HepG2 (cell line): ENCODE data around the gene SHC3. TPM values are rescaled to one million over a fixed set of nuclear protein-coding genes. Genes with fewer than 3 reads are reported as not detected.

ENCODE experiments used
- ATAC-seq: fragments of 200-7000 bp; cut with Tn5 transposase; 3 replicates; pipeline ENCODE4 v1.9.1; 2020; ENCODE audit warnings: mild to moderate bottlenecking, moderate library complexity
- BruUV-seq: library from RNA; stranded (reverse); fragments of 400-500 nt; replicated peaks from 2 replicates; lab custom pipeline; 2021; lab: Mats Ljungman, UMichigan
- CTCF ChIA-PET: fragments of 300-600 bp; formaldehyde crosslinking; extraction: SDS; loops from one replicate; lab custom pipeline; 2021; ENCODE audit warnings: low total read pairs, inconsistent platforms, low intra/inter-chr PET ratio; lab: Yijun Ruan, JAX
- POLR2A ChIA-PET: fragments of 350-600 bp; sonication (Branson Sonifier 250); formaldehyde crosslinking; loops from one replicate; lab custom pipeline; 2020; ENCODE audit warnings: antibody characterized with exemption, inconsistent platforms; lab: Yijun Ruan, JAX
- DNase-seq: peaks from one replicate; pipeline ENCODE4 v3.0.0-alpha.2; 2015; ENCODE audit warnings: low spot score
- FAIRE-seq: peaks from 3 replicates; lab custom pipeline; 2011; peaks lifted over from hg19 to GRCh38; lab: Jason Lieb, UNC
- H2AFZ ChIP-seq: one replicate; pipeline ENCODE4 v1.6.1; 2011; ENCODE audit warnings: low read length, inconsistent platforms
- H3K27ac ChIP-seq: fragments of 300-600 bp; 3 replicates; pipeline ENCODE4 v1.8.0; 2011; ENCODE audit warnings: mixed run types, mild to moderate bottlenecking, mixed read lengths, low read length, inconsistent platforms; ENCODE audit not compliant: insufficient read depth; ENCODE audit errors: extremely low read length
- H3K27me3 ChIP-seq, 2 experiments: fragments of 200-600 bp in 1 of 2; 2 replicates in 1 of 2; 3 replicates in 1 of 2; pipeline versions ENCODE4 v1.6.0 to v1.8.0; 2011; ENCODE audit warnings: low read length in 2 of 2, mild to moderate bottlenecking in 2 of 2, moderate library complexity in 2 of 2, inconsistent platforms in 1 of 2; ENCODE audit not compliant: insufficient read depth in 2 of 2, control insufficient read depth in 1 of 2
- H3K36me3 ChIP-seq, 2 experiments: fragments of 200-600 bp in 1 of 2; replicated peaks in 1 of 2; 2 replicates in 1 of 2; 3 replicates in 1 of 2; pipeline versions ENCODE4 v1.5.1 to v1.8.0; 2011; ENCODE audit warnings: low read length in 2 of 2, inconsistent platforms in 1 of 2; ENCODE audit not compliant: insufficient read depth in 2 of 2, control insufficient read depth in 1 of 2
- H3K4me1 ChIP-seq: 2 replicates; pipeline ENCODE4 v1.5.1; 2012; ENCODE audit warnings: low read length, inconsistent platforms; ENCODE audit not compliant: insufficient read depth
- H3K4me2 ChIP-seq: 2 replicates; pipeline ENCODE4 v1.6.0; 2011; ENCODE audit warnings: low read depth, low read length, inconsistent platforms
- H3K4me3 ChIP-seq, 3 experiments: fragments of 200-600 bp in 1 of 3; sonication (generic), shearing (Covaris generic) in 1 of 3; replicated peaks in 1 of 3; 2 replicates each; pipeline ENCODE4 v1.5.1; 2011 to 2016; ENCODE audit warnings: low read length in 3 of 3, inconsistent platforms in 2 of 3, low read depth in 2 of 3, mild to moderate bottlenecking in 2 of 3, control low read depth in 1 of 3, mixed read lengths in 1 of 3; ENCODE audit not compliant: insufficient read depth in 1 of 3
- H3K79me2 ChIP-seq: one replicate; pipeline ENCODE4 v1.6.1; 2011; ENCODE audit warnings: low read length, inconsistent platforms; ENCODE audit not compliant: insufficient read depth
- H3K9ac ChIP-seq: 2 replicates; pipeline ENCODE4 v1.6.0; 2011; ENCODE audit warnings: mild to moderate bottlenecking, low read depth, low read length, inconsistent platforms; ENCODE audit not compliant: insufficient read depth
- H3K9me3 ChIP-seq: 2 replicates; pipeline ENCODE4 v1.5.1; 2012; ENCODE audit warnings: mild to moderate bottlenecking, low read length
- H4K20me1 ChIP-seq: 2 replicates; pipeline ENCODE4 v1.6.0; 2011; ENCODE audit warnings: inconsistent platforms, mild to moderate bottlenecking, low read length, moderate library complexity; ENCODE audit not compliant: insufficient read depth
- ATF5 ChIP-seq: sonication (generic); formaldehyde crosslinking; IDR thresholded peaks from 2 replicates; pipeline ENCODE4 v1.4.0; 2020; ENCODE audit warnings: mild to moderate bottlenecking, low read depth, missing genetic modification reagents
- ATF7-NPFF ChIP-seq: sonication (generic); formaldehyde crosslinking; IDR thresholded peaks from 2 replicates; pipeline ENCODE4 v1.8.1; 2023; ENCODE audit warnings: mild to moderate bottlenecking, low read depth, missing genetic modification reagents, moderate library complexity
- ETV5 ChIP-seq: IDR thresholded peaks from 2 replicates; pipeline ENCODE4 v1.6.1; 2018; ENCODE audit warnings: missing biosample characterization, missing genetic modification reagents, inconsistent platforms, borderline replicate concordance
- ISX ChIP-seq: sonication (generic); formaldehyde crosslinking; conservative IDR thresholded peaks from 2 replicates; pipeline ENCODE4 v1.5.0; 2020; ENCODE audit warnings: missing genetic modification reagents
- NFRKB ChIP-seq: fragments of 450-650 bp; IDR thresholded peaks from 2 replicates; pipeline ENCODE4 v1.6.1; 2017
- NR2C2 ChIP-seq: sonication (generic); formaldehyde crosslinking; IDR thresholded peaks from 2 replicates; pipeline ENCODE4 v1.4.0; 2020; ENCODE audit warnings: missing genetic modification reagents, mild to moderate bottlenecking, moderate library complexity, borderline replicate concordance
- ZNF580 ChIP-seq: IDR thresholded peaks from 2 replicates; pipeline ENCODE4 v1.6.1; 2016; ENCODE audit warnings: low read depth, borderline replicate concordance
- ZNF816 ChIP-seq: sonication (generic); formaldehyde crosslinking; IDR thresholded peaks from 2 replicates; pipeline ENCODE4 v1.8.0; 2022; ENCODE audit warnings: missing genetic modification reagents, mild to moderate bottlenecking, borderline replicate concordance
- ZSCAN12 ChIP-seq: sonication (generic); formaldehyde crosslinking; IDR thresholded peaks from 2 replicates; pipeline ENCODE4 v1.9.0; 2021; ENCODE audit warnings: mild to moderate bottlenecking, missing genetic modification reagents
- WGBS: methylation state at CpG from one replicate; pipeline ENCODE4 v1.1.6; 2017; ENCODE audit warnings: low lambda C conversion rate; 5-methylcytosine and 5-hydroxymethylcytosine counted together
- in situ Hi-C: cut with HindIII; loops from 2 replicates; pipeline ENCODE4 v1.10.0; 2017; ENCODE audit warnings: low pct_unique_long_range_greater_than_20kb; ENCODE audit not compliant: extremely low pct_ligation_motif_present
- intact Hi-C: fragments of 100-400 bp; cut with micrococcal nuclease; formaldehyde crosslinking; loops from one replicate; pipeline ENCODE4 v1.10.0; 2022; ENCODE audit not compliant: unreplicated experiment
- polyA plus RNA-seq, 8 experiments: library from polyadenylated mRNA; depleted of rRNA in 3 of 8; stranded (reverse) in 7 of 8; unstranded in 1 of 8; fragments of >200 nt; fragmentation: Illumina TruSeq in 4 of 8; extraction: Trizol in 4 of 8; gene quantifications; 2 replicates each; pipeline versions ENCODE4 v1.2.1 to v1.2.3, GENCODE V29; 2011 to 2016; ENCODE audit warnings: low read depth in 4 of 8, missing spikeins in 1 of 8, mixed read lengths in 1 of 8; ENCODE audit not compliant: insufficient read depth in 1 of 8
- total RNA-seq, 5 experiments: library from RNA; depleted of rRNA; stranded (reverse); fragments of >200 nt; fragmentation: Illumina TruSeq; extraction: Trizol; gene quantifications; 2 replicates each; pipeline ENCODE4 v1.2.3, GENCODE V29; 2016; ENCODE audit warnings: low read depth in 1 of 5

Gene SHC3
- total and polyA plus RNA-seq, 2 of the 13 experiments (the other 11 are each of a cell fraction or from before 2014, with no cell fraction given): 0.09 to 0.89 TPM

GRCh38 chr9:88975966-88976889 lies 202.4 kb downstream of the SHC3 start:
- Histone ChIP-seq H3K27me3 (peaks cover 0 to 14% of the 10 kb centered on the region in 2 experiments; a peak in 2 of 5 replicates), H3K9me3 (no peaks in the 10 kb centered on the region), H2AFZ (no peak overlapping the region), H3K4me2 (no peak overlapping the region), H3K4me3 (no peak overlapping the region), H3K27ac (no peak overlapping the region), H3K79me2 (no peaks in the 10 kb centered on the region), H4K20me1 (no peaks in the 10 kb centered on the region), H3K4me1 (no peaks in the 10 kb centered on the region), H3K36me3 (no peaks in the 10 kb centered on the region), H3K9ac (no peak overlapping the region)
- no peak for FAIRE-seq
- POLR2A ChIA-PET: no interaction called here
- BruUV-seq: no TSS peak
- no peak for ATAC-seq
- no peak for DNase-seq
- CTCF ChIA-PET: no interaction called here
- in situ Hi-C loops (no loop called here), intact Hi-C loops (no loop called here)
- 10% methylated on average over 8 of the region's 8 CpGs for WGBS
- TF ChIP-seq ETV5 (no peak), ATF7-NPFF (CRISPR knock-in tag) (no peak), ZNF580 (CRISPR knock-in tag) (no peak), NFRKB (no peak), ZSCAN12 (CRISPR knock-in tag) (no peak), ISX (no peak), ATF5 (no peak), ZNF816 (no peak), NR2C2 (CRISPR knock-in tag) (no peak)
